Measurements from ENCODE around the gene HCK.

HCK gene

GRCh38 chr20:32075534-32075933, 23.5 kb downstream of the HCK start:
- H3K4me3 ChIP-seq (ENCODE audit: control insufficient read depth, low read depth, low read length) = no peak overlapping the region
- DNase-seq (ENCODE audit: low read depth) = no peak
- TF ChIP-seq CTCF (conservative IDR thresholded peaks at IDR 0.05; ENCODE audit: control insufficient read depth, insufficient read depth, low read depth, low read length) = no peak

GRCh38 chr20:32077190-32077589, 25.1 kb downstream of the HCK start:
- no peak for DNase-seq (ENCODE audit: low read depth)
- H3K4me3 ChIP-seq (ENCODE audit: control insufficient read depth, low read depth, low read length) = no peak overlapping the region
- TF ChIP-seq CTCF (conservative IDR thresholded peaks at IDR 0.05; ENCODE audit: control insufficient read depth, insufficient read depth, low read depth, low read length) = no peak

DNA sequence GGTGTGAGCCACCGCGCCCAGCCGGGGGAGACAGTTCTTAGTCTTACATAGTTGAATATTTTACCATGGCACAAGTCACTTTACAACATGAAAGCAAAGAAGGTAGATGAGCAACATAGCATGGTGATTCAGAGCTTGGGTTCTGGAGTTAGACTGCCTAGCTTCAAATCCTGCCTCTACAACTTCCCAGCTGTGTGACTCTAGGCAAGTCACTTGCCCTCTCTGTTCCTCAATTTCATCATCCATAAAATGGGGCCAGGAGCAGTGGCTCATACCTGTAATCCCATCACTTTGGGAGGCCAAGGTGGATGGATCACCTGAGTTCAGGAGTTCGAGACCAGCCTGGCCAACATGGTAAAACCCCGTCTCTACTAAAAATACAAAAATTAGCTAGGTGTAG, 26.3 kb downstream of the HCK start:
- H3K4me3 ChIP-seq (ENCODE audit: control insufficient read depth, low read depth, low read length) = no peak overlapping the region
- no peak for TF ChIP-seq CTCF (conservative IDR thresholded peaks at IDR 0.05; ENCODE audit: control insufficient read depth, insufficient read depth, low read depth, low read length)
- no peak for DNase-seq (ENCODE audit: low read depth)

- H3K4me3 ChIP-seq (ENCODE audit: control insufficient read depth, low read depth, low read length) = no peak overlapping the region
- DNase-seq (ENCODE audit: low read depth) = no peak
- no peak for TF ChIP-seq CTCF (conservative IDR thresholded peaks at IDR 0.05; ENCODE audit: control insufficient read depth, insufficient read depth, low read depth, low read length)
Observed at GRCh38 chr20:32078791-32079190, 26.7 kb downstream of the HCK start.

GRCh38 chr20:32079655-32080109, 27.6 kb downstream of the HCK start:
- H3K4me3 ChIP-seq (ENCODE audit: control insufficient read depth, low read depth, low read length) = no peak overlapping the region
- no peak for TF ChIP-seq CTCF (conservative IDR thresholded peaks at IDR 0.05; ENCODE audit: control insufficient read depth, insufficient read depth, low read depth, low read length)
- no peak for DNase-seq (ENCODE audit: low read depth)

GRCh38 chr20:32080783-32081182, 28.7 kb downstream of the HCK start:
- no peak for DNase-seq (ENCODE audit: low read depth)
- TF ChIP-seq CTCF (conservative IDR thresholded peaks at IDR 0.05; ENCODE audit: control insufficient read depth, insufficient read depth, low read depth, low read length) = no peak
- H3K4me3 ChIP-seq (ENCODE audit: control insufficient read depth, low read depth, low read length) = no peak overlapping the region

DNA sequence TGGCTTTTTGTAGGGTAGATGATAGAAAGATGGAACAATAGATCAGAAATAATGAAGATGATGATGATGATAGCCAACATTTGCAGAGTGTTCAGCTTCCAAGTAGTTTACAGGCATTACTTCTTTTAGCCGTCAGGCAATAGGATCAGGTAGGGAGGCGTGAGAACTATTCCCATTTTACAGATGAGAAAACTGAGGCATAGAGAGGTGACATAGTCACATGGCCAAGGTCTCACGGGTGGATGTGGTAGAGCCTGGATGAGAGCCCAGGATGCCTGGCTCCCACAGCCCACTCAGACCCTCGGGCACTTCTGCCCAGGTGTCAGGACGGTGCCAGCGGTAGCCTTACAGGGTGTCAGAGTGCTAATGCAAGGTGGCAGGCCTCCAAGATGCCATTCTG, 31.4 kb downstream of the HCK start:
- no peak for DNase-seq (ENCODE audit: low read depth)
- TF ChIP-seq CTCF (conservative IDR thresholded peaks at IDR 0.05; ENCODE audit: control insufficient read depth, insufficient read depth, low read depth, low read length) = no peak
- no peak overlapping the region for H3K4me3 ChIP-seq (ENCODE audit: control insufficient read depth, low read depth, low read length)
